OCI-LY1 (cell line): ENCODE measurements around the gene ACOT11.

Experiments used
- H2AFZ ChIP-seq: fragments of 200-600 bp; sonication (generic), shearing (Covaris generic); 2 replicates; pipeline ENCODE4 v1.6.0; 2014; ENCODE audit warnings: antibody characterized with exemption, mild to moderate bottlenecking, low read length
- H3F3A ChIP-seq: fragments of 200-600 bp; sonication (generic), shearing (Covaris generic); 2 replicates; pipeline ENCODE4 v1.6.0; 2014; ENCODE audit warnings: mild to moderate bottlenecking, antibody characterized with exemption, low read length, moderate library complexity; ENCODE audit not compliant: insufficient read depth
- H3K27ac ChIP-seq: fragments of 200-600 bp; sonication (generic); 2 replicates; pipeline ENCODE4 v1.5.1; 2014; ENCODE audit warnings: low read length, mixed run types, mild to moderate bottlenecking, low read depth; ENCODE audit not compliant: poor library complexity, severe bottlenecking
- H3K27me3 ChIP-seq: fragments of 200-600 bp; sonication (generic); 2 replicates; pipeline ENCODE4 v1.6.0; 2014; ENCODE audit warnings: antibody characterized with exemption, mild to moderate bottlenecking, low read length, moderate library complexity; ENCODE audit not compliant: insufficient read depth
- H3K36me3 ChIP-seq: fragments of 200-600 bp; sonication (generic); 2 replicates; pipeline ENCODE4 v1.6.1; 2014; ENCODE audit warnings: mild to moderate bottlenecking, antibody characterized with exemption, low read length, moderate library complexity, mixed read lengths; ENCODE audit not compliant: insufficient read depth
- H3K4me1 ChIP-seq: fragments of 200-600 bp; sonication (generic); 2 replicates; pipeline ENCODE4 v1.5.1; 2014; ENCODE audit warnings: mild to moderate bottlenecking, low read length, moderate library complexity; ENCODE audit not compliant: insufficient read depth, severe bottlenecking
- H3K4me2 ChIP-seq: fragments of 200-600 bp; sonication (generic), shearing (Covaris generic); 2 replicates; pipeline ENCODE4 v1.6.1; 2014; ENCODE audit warnings: low read length
- H3K4me3 ChIP-seq: fragments of 200-600 bp; sonication (generic); 2 replicates; pipeline ENCODE4 v1.5.1; 2014; ENCODE audit warnings: low read length, low read depth, mild to moderate bottlenecking, mixed read lengths; ENCODE audit not compliant: poor library complexity, severe bottlenecking
- H3K79me2 ChIP-seq: fragments of 200-600 bp; shearing (Covaris generic); 2 replicates; pipeline ENCODE4 v1.6.1; 2016; ENCODE audit warnings: mixed run types, low read length, mixed read lengths; ENCODE audit not compliant: insufficient read depth
- H3K9ac ChIP-seq: fragments of 200-600 bp; sonication (generic), shearing (Covaris generic); 2 replicates; pipeline ENCODE4 v1.6.1; 2014; ENCODE audit warnings: mild to moderate bottlenecking, low read length, mixed read lengths
- H3K9me2 ChIP-seq: fragments of 200-600 bp; sonication (generic), shearing (Covaris generic); 2 replicates; pipeline ENCODE4 v1.6.1; 2014; ENCODE audit warnings: low read depth, mild to moderate bottlenecking, low read length, mixed read lengths
- H3K9me3 ChIP-seq: fragments of 200-600 bp; shearing (Covaris generic); 2 replicates; pipeline ENCODE4 v1.6.1; 2014; ENCODE audit warnings: low read length, mixed read lengths
- H4K20me1 ChIP-seq: fragments of 200-600 bp; sonication (generic), shearing (Covaris generic); 2 replicates; pipeline ENCODE4 v1.6.0; 2016; ENCODE audit warnings: mild to moderate bottlenecking, low read length; ENCODE audit not compliant: insufficient read depth
- CTCF ChIP-seq: fragments of 200-600 bp; sonication (generic), shearing (Covaris generic); IDR thresholded peaks from 2 replicates; pipeline ENCODE4 v1.5.1; 2017; ENCODE audit warnings: mild to moderate bottlenecking, antibody characterized with exemption, low read length, moderate library complexity, mixed read lengths
- EZH2 ChIP-seq: fragments of 200-600 bp; sonication (generic), shearing (Covaris generic); IDR thresholded peaks from 2 replicates; pipeline ENCODE4 v1.8.0; 2017; ENCODE audit warnings: borderline replicate concordance, mixed run types, mild to moderate bottlenecking, antibody characterized with exemption, low read length, moderate library complexity, mixed read lengths

The ACOT11 gene

GRCh38 chr1:54575161-54575560 lies 27.1 kb downstream of the ACOT11 start:
- Histone ChIP-seq H3K27me3 (0 out of 2 replicates have a peak, but pooled peaks cover 3% of the 10 kb centered on the region), H3K4me3 (no peak overlapping the region), H3K4me1 (no peaks in the 10 kb centered on the region), H3K9ac (no peak overlapping the region), H2AFZ (no peak overlapping the region), H3K36me3 (no peaks in the 10 kb centered on the region), H3F3A (no peaks in the 10 kb centered on the region), H3K9me3 (no peaks in the 10 kb centered on the region), H4K20me1 (no peaks in the 10 kb centered on the region), H3K79me2 (no peaks in the 10 kb centered on the region), H3K4me2 (no peak overlapping the region), H3K27ac (no peak overlapping the region), H3K9me2 (no peaks in the 10 kb centered on the region)
- TF ChIP-seq CTCF (no peak), EZH2 (no peak)

GRCh38 chr1:54575605-54576290 lies 27.7 kb downstream of the ACOT11 start:
- H3K4me1 ChIP-seq = no peaks in the 10 kb centered on the region
- no peaks in the 10 kb centered on the region for H3K9me3 ChIP-seq
- H3K36me3 ChIP-seq = no peaks in the 10 kb centered on the region
- H4K20me1 ChIP-seq = no peaks in the 10 kb centered on the region
- no peak overlapping the region for H3K4me3 ChIP-seq
- H3K79me2 ChIP-seq = no peaks in the 10 kb centered on the region
- no peak overlapping the region for H3K27ac ChIP-seq
- no peak overlapping the region for H3K9ac ChIP-seq
- TF ChIP-seq CTCF = no peak
- TF ChIP-seq EZH2 = no peak
- no peak overlapping the region for H2AFZ ChIP-seq
- 0 out of 2 replicates have a peak, but pooled peaks cover 3% of the 10 kb centered on the region for H3K27me3 ChIP-seq
- no peaks in the 10 kb centered on the region for H3K9me2 ChIP-seq
- H3F3A ChIP-seq = no peaks in the 10 kb centered on the region
- H3K4me2 ChIP-seq = no peak overlapping the region

GRCh38 chr1:54577612-54578011 lies 29.6 kb downstream of the ACOT11 start:
- Histone ChIP-seq H3K4me2 (no peak overlapping the region), H3K27me3 (no peaks in the 10 kb centered on the region), H3K4me3 (no peak overlapping the region)

More at GRCh38 chr1:54577612-54578011, 29.6 kb downstream of the ACOT11 start:
- no peak overlapping the region for H3K27ac ChIP-seq
- TF ChIP-seq CTCF (no peak), EZH2 (no peak)
- no peaks in the 10 kb centered on the region for H4K20me1 ChIP-seq
- no peaks in the 10 kb centered on the region for H3K9me3 ChIP-seq
- H3K9me2 ChIP-seq = no peaks in the 10 kb centered on the region
- H3K9ac ChIP-seq = no peak overlapping the region
- H3K4me1 ChIP-seq = no peaks in the 10 kb centered on the region
- H2AFZ ChIP-seq = no peak overlapping the region
- H3K36me3 ChIP-seq = no peaks in the 10 kb centered on the region
- no peaks in the 10 kb centered on the region for H3F3A ChIP-seq
- no peaks in the 10 kb centered on the region for H3K79me2 ChIP-seq
